ENCODE data around the gene UCK2. TPM values are rescaled to one million over a fixed set of nuclear protein-coding genes. Genes with fewer than 3 reads are reported as not detected.

UCK2 gene
- total RNA-seq, 1 donor from 2014 or later, result 77.9 TPM

DNA sequence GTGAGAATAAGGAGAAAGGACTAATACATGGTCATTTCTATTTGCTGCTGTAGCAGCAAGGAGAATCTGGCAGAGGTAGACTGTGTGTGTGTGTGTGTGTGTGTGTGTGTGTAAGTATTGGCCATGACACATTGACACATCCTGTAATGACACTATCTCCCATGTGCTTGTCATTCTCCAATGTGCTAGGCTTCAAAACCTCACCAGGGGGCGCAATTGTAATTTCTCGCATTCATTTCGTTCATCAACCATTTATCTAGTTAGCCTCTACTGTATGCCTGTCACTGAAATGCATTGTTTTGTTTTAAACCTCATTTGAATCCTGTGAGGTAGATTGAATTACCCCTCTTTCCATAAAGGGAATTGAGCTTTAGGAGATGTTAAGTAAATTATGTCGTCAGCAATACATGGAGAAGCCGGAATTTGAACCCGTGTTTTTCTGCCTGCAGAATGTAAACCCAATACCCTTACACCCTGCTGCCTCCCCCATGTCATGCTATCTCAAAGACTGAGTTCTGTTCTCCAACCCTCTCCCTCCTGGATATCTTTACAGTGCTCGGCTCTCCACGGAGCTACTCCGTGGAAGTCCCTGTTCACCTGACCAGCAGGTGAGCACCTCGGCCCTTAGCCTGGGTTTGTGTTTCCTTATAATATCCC, 100.8 kb downstream of the UCK2 start:
- FAIRE-seq (no peak), DNase-seq (ENCODE audit: low spot score in 2 of 2) (peak in 1 of 2 donors; percentile 66)

DNA sequence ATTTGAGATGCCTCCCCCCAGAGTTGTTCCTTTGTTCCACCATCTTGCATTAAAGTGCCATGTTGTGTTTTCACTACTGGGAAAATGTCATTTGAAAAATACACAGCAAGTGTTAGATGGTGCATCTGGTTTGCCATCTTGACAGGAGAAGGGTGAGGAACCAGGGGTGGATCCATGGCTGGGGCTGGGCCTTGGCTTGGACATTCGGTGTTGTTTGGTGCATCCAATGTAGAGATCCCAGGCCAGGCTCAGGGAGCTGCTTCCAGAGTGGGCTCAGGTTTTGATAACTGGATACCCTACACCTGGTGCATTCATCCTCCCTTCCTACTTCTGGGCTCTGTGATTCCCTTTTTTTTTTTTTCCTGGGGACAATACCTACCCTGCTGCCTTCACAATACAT, 103.5 kb downstream of the UCK2 start:
- FAIRE-seq (no peak), DNase-seq (ENCODE audit: low spot score in 2 of 2) (no peak)

DNA sequence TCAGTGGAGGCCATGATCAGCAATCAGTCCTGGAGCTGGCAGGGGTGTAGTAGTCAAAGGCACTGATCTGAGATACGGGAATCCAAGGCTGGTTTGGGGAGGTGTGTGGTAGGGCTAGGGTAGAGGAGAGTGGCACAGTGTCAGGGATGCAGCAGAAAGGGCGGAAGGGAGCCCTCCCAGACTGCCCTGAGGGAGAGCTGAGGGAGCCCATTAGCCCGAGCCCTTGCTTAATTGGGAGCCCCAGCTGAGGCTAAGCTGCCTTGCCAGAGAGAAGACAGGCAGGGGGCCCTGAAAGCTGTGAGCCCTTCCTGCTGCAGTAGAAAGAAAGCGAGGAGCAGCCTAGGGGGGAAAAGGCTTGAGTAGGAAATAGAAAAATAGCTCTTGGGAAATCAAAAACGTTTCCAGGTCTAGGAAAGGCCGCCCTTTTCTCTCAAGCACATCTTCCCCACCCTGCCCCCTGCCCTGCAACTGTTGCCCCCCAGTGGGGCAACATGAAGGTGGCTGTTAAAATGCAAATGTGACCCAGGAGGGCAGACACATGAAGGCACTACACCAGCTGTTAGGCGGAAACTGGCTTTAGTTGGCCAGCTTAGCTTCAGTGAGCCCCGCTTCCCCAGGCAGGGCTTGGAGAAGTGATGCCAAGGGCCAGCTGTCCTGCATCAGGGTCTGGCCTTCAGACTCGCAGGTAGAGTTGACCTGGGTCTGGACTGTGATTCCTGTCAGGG, 106.2 kb downstream of the UCK2 start:
- no peak for FAIRE-seq

DNA sequence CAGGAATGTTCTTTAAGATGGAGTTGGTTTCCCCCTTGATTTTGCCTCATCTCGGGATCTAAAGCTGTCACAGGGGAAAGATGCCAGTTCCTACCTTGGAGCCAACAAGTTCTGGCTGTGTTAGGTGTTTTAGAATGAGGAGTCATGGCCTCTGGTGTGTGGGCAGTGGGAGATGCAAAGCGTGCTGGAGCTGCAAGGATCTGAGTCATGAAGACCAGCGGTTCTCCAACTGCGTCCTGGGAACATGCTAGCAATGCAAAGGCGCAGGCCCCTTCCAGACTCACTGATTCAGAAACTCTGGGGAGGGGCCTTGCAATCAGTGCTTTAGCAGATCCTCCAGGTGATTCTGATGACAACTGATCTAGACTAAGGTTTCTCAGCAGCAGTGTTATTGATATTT, 109.1 kb downstream of the UCK2 start:
- FAIRE-seq (no peak), DNase-seq (ENCODE audit: low spot score in 2 of 2) (no peak)

More for the DNA sequence above, 106.2 kb downstream of the UCK2 start:
- no peak for DNase-seq (ENCODE audit: low spot score in 2 of 2)

DNA sequence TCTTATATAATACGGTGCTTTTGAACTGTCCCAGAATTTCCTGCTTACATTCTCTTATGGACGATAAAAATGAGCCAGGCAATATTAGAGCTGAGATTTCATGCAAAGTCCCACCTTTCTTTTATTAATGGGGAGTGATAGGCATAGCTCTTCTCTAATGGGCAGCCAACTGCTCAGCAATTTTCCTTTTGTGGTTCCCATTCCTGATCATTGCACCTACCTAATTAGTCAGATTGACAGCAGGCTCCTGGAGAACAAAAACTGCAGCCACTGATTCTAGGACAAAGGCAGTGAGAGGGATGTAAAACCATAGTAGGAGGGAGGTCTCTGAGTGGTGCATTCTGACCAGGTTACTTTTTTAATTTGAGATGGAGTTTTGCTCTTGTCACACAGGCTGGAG, 110.4 kb downstream of the UCK2 start:
- FAIRE-seq (no peak), DNase-seq (ENCODE audit: low spot score in 2 of 2) (no peak)

DNA sequence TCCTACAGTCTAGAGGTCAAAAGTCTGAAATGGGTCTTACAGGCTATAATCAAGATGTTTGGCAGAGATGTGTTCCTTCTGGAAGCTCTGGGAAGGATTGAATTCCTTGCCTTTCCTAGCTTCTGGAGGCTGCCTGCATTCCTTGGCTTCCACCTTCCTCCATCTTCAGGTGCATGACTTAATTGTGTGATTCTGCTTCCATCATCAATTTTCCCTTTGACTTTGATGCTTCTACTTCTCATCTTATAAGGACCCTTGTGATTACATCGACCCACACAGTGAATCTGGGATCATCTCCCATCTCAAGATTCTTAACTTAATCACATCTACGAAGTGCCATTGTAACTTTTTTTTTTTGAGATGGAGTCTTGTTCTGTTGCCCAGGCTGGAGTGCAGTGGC, 111.4 kb downstream of the UCK2 start:
- FAIRE-seq (no peak), DNase-seq (ENCODE audit: low spot score in 2 of 2) (no peak)

DNA sequence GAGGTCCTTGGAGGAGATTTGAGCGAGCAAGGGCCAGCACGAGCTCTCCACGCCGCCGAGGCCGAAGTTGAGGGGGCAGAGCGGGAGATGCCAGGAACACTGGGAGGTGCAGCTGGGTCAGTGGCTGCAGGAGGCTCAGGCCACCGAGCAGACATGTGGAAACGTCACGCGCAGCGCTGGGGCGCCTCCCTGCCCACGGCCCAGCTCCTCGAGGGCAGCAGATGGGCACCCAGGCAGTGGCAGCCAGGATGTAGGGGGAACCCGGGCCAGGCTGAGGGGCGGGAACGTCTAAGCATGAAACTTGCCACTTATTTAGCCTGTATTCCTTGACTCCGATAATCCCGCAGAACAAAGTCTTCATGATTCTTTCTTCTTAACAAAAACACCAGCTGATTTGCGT, 114.1 kb downstream of the UCK2 start:
- no peak for FAIRE-seq
- no peak for DNase-seq (ENCODE audit: low spot score in 2 of 2)

DNA sequence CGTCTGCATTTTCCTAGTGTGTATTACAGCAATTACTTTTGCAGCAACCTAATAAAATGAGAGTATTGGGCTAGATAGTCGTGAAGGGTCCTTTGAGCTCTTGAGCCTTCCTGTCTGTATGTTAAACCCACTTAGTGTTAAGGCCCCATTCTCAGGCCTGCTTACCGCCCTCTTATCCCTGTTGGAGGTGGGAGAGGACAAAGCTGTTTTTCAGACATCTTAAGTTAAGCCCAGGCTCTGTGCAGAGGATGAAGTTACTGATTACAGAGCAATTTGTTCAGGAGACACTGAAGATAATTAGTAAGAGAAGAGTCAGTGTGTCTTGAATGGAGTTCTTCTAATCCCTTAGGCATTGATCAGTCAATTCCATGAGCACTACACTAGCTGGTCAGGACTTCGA, 114.6 kb downstream of the UCK2 start:
- FAIRE-seq (no peak), DNase-seq (ENCODE audit: low spot score in 2 of 2) (no peak)

DNA sequence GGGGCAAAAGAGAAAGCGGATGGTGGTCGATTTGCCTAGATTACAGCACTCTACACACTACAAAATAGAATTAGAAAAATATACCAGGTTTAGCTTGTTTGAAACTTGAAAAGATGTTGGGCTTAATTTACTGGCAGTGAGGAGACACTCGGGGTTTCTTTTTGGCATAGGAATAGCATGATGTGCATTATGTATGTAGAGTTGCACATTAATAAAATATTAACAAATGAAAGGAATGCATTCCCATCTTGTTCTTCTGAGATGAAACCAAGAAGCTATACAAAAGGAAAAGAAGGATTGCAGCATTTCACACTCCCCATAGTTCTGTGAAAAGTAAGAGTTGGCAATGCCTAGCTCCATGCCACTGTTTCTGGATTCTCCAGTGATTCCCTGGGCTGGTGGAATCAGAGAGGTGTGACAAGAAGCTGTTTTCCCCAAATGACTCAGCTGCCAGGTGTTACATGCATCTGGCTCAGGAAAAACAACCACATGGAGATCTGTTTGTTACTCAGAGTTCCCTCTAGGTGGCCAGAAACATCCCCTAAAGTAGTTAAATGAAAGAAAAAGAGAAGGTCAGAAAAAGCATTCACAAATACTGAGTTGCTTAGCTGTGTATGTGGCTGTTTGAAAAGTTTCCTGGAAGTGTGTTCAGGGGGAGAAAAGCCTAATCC, 115.6 kb downstream of the UCK2 start:
- DNase-seq (ENCODE audit: low spot score in 2 of 2) (no peak), FAIRE-seq (no peak)

DNA sequence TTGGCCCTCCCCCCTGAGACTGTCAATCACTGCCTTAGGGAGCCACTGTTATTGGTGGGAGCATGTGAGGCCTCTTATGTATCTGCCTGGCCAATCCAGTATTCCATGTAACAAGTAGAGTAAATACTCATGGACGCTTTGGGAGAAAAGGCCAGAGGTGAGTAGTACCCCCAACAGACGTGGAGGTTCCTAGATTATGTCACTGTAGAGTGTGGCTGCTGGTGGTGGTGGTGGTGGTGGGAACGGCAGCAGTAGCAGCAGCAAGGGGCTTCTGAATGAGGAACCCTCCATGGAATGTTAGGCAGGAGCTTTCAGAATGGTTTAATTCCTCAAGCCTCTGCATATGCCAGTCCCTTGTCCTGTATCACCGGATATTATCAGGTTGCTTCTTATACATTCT, 118.5 kb downstream of the UCK2 start:
- DNase-seq (ENCODE audit: low spot score in 2 of 2), result no peak
- FAIRE-seq, result no peak

DNA sequence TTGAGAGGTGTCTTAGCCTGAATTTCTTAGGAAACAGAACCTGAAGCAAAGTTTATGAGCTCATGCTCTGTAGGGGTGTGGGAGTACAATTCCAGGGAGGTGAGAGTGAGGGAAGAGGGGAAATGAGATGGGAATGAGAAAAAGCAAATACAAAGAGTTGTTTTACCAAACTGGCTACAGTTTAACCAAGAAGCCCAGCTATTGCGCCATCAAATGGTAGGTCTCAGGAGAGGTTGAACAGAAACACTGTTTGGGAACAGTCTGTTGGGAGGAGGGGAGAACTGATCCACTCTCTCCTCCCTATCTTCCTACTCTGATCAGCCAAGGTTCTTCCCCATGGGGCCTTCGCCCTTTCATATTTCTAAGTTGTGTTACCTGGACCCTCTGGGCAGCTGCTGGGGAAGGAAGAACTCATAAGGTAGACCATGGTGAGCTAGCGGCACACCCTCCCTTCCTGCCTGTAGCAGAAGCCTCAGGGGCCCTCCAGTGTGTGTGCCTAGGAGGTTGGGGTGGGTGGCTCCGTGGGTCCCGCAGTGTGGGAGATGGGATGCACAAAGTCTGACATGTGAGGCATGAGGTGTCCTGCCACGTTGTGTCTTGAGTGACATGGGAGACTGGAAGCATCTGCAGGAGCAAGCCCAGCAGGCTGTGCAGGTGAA, 120.5 kb downstream of the UCK2 start:
- FAIRE-seq (no peak), DNase-seq (ENCODE audit: low spot score in 2 of 2) (no peak)

DNA sequence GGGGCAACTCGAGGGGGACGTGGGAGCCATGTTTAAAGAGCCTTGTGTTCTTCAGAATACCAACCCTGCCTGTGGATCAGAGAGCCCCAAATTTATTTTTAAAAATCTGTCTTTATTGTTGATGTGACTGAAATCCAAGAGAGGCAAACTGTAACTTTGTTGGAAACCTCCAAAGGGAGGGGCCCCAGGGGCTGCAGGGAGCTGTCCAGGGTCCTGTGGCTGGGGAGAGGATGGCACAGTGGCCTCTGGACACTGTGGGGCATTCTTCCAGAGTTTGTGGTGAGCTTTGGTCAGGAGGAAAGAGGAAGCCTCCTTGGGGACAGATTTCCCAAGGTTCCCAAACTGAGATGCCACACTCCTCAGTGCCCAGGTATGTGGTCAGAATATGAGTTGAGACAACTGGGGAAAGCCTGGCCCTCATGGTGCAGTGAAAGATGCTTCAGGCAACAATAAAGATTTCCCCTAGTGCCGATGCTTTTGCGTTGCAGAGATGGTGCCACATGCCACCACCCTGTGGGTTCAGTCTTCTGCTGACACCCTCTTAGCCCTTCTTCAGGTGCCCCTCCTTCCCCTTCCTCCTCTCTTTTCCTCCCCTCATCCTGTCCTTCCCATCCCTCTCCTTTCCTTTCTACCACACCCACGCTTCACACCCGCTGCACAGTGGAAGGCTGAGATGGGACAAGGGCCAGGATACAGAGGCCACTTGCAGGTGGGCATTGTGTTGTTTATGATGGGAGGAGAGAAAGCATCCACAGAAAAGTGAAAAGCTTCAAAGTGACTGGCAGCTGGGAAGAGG, 122.1 kb downstream of the UCK2 start:
- FAIRE-seq (no peak), DNase-seq (ENCODE audit: low spot score in 2 of 2) (no peak)

DNA sequence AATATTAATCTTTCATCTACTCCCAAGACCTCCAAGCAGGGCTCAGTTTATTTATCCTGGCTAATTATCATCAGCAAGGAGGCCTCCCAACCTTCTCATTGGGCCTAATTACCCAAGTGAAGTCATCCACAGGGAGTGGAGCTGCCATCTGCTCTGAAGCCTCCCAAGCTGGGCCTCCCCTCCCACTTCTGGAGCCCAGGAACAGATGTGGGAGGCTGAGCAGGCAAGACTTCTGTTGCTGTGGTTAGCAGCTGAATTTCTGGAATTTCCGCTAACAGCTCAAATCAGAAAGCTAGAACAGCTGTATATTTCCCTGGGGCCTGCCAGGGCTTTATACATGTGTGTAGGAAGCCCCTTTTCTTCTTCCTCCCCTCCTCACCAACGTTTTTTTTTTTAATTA, 127.5 kb downstream of the UCK2 start:
- DNase-seq (ENCODE audit: low spot score in 2 of 2), result no peak
- no peak for FAIRE-seq

DNA sequence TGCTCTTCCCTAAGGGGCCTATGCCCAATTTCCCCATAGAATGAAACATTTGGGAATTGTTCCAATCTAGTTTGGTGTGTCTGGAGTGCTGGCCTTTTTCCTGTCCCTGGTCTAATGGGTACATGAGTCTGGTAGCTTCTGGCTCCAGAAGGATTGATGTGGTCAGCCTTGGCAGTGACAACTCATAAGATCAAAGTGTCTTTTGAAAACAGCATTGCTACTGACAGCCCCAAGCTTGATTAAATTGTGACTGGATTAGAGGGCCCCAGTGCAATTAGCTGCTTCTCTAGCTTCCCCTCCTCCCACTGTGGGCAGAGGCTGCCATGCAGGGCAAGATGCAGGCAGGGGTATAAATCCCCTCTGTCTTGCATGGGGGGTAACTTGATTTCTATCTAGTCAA, 130.9 kb downstream of the UCK2 start:
- DNase-seq (ENCODE audit: low spot score in 2 of 2) (no peak), FAIRE-seq (no peak)

DNA sequence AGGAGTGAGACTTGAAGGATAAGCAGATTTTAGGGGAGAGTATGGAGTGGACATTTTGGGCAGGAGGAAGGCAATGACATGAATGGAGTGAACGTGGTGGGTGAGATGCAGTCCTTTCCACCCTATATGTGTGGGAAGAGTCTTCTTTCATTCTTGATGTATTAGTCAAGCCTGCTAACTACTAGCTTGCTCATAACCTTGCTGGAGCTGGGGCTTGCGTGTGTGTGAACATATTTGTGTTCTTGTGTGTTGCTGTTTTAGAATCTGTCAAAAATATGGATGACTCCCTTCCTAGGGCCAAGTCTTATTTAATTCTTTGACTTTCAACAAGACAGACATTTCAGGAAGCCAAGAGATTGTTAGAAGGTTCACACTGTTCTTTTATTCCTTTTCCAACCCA, 132.7 kb downstream of the UCK2 start:
- FAIRE-seq, result no peak
- no peak for DNase-seq (ENCODE audit: low spot score in 2 of 2)

DNA sequence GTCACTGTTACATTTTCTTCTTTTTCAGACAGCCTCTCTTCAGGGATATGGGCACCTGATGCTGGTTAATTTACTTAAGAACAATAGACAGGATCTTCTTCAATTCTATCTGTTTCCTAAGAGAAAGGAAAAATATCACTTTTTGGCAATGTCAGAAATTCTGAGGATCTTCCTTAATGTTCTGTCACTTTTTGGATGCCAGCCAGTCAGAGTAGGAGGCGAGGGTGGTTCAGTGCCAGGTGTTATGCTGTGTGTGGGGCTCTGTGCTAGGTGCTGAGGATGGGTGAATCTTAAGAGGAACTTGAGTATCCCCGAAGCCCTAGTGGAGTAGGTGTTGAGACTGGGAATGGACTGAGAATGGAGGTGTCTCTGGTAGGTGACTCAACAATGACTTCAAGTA, 133.5 kb downstream of the UCK2 start:
- FAIRE-seq (no peak), DNase-seq (ENCODE audit: low spot score in 2 of 2) (no peak)

All from frontal cortex (tissue), 4 donors.